ENCODE measurements around the gene SLC40A1. TPM values are rescaled to one million over a fixed set of nuclear protein-coding genes. Genes with fewer than 3 reads are reported as not detected.

The SLC40A1 gene
- total RNA-seq, 1 donor from 2014 or later: not detected

DNA sequence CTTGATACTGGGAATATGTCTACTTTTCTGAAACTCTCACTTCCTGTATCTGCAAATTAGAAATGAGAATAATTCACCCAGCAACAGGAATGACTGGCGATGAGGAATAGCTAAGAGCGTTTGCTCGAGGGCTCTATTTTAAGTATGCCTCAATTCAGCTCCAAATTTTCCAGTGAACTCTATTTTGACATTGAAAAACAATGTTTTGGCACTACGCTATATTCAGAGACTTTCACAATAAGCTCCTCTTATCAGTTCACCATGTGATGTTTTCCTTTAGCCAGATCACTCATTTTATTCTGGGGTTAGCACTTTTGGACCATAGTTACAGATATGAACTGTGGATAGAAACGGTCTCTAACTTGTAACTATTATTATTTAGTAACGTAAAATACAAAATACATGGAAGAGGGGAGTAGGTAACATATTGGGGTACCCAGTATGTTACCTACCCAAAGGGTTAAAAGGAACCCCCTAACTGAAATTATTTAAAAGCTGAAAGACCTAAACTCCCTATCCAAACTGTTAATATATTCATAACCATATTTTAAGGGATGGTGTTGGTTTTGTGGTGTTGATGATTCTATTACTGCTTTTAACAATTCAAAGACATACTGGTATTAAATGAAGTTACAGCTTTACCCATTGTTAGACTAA is 28.1 kb downstream of the SLC40A1 start:
- Mint-ChIP-seq H3K27me3 (ENCODE audit: insufficient read depth, low read depth) (no peaks in the 10 kb centered on the region), H3K4me1 (no peaks in the 10 kb centered on the region), H3K27ac (no peak overlapping the region), H3K4me3 (no peak overlapping the region), H3K36me3 (no peaks in the 10 kb centered on the region), H3K9me3 (no peaks in the 10 kb centered on the region)
- H3K4me1 ChIP-seq: no peaks in the 10 kb centered on the region
- H3K9ac ChIP-seq: no peak overlapping the region
- TF ChIP-seq CTCF (IDR thresholded peaks at IDR 0.05): no peak
- no peak for TF ChIP-seq EZH2phosphoT487 (IDR thresholded peaks at IDR 0.05)
- no peak for TF ChIP-seq EZH2 (IDR thresholded peaks at IDR 0.05)
- no peaks in the 10 kb centered on the region for H3K36me3 ChIP-seq
- no peak overlapping the region for H3K4me2 ChIP-seq
- no peak for DNase-seq (ENCODE audit: low spot score)
- no peaks in the 10 kb centered on the region for H4K20me1 ChIP-seq (ENCODE audit: low read depth)
- H3K27ac ChIP-seq: no peak overlapping the region
- H3F3A ChIP-seq (ENCODE audit: low read depth): no peaks in the 10 kb centered on the region
- H2AFZ ChIP-seq (replicated peaks): no peak overlapping the region
- no peak overlapping the region for H3K4me3 ChIP-seq
- H3K9me3 ChIP-seq (ENCODE audit: low read depth): no peaks in the 10 kb centered on the region
- H3K27me3 ChIP-seq: no peaks in the 10 kb centered on the region
- no peaks in the 10 kb centered on the region for H3K79me2 ChIP-seq (ENCODE audit: low read depth)

- Mint-ChIP-seq H3K4me1 (no peaks in the 10 kb centered on the region), H3K4me3 (no peak overlapping the region), H3K27me3 (ENCODE audit: insufficient read depth, low read depth) (no peaks in the 10 kb centered on the region), H3K9me3 (no peaks in the 10 kb centered on the region), H3K36me3 (no peaks in the 10 kb centered on the region), H3K27ac (no peak overlapping the region)
- Histone ChIP-seq H3K36me3 (no peaks in the 10 kb centered on the region), H3K79me2 (ENCODE audit: low read depth) (no peaks in the 10 kb centered on the region), H3K9me3 (ENCODE audit: low read depth) (no peaks in the 10 kb centered on the region), H3K27me3 (no peaks in the 10 kb centered on the region), H3K4me3 (no peak overlapping the region), H2AFZ (replicated peaks) (no peak overlapping the region), H3F3A (ENCODE audit: low read depth) (no peaks in the 10 kb centered on the region), H3K4me2 (no peak overlapping the region), H3K4me1 (no peaks in the 10 kb centered on the region), H3K27ac (no peak overlapping the region), H3K9ac (no peak overlapping the region), H4K20me1 (ENCODE audit: low read depth) (no peaks in the 10 kb centered on the region)
- DNase-seq (ENCODE audit: low spot score): no peak
- TF ChIP-seq EZH2 (IDR thresholded peaks at IDR 0.05): no peak
- no peak for TF ChIP-seq EZH2phosphoT487 (IDR thresholded peaks at IDR 0.05)
These were observed 28.8 kb downstream of the SLC40A1 start for GRCh38 chr2:189551808-189552207.

- H3K27ac Mint-ChIP-seq: no peak overlapping the region
- H3F3A ChIP-seq (ENCODE audit: low read depth): no peaks in the 10 kb centered on the region
- no peaks in the 10 kb centered on the region for H3K27me3 ChIP-seq
- H3K9ac ChIP-seq: no peak overlapping the region
- H3K27ac ChIP-seq: no peak overlapping the region
- no peaks in the 10 kb centered on the region for H3K36me3 Mint-ChIP-seq
- TF ChIP-seq CTCF (IDR thresholded peaks at IDR 0.05) (no peak), EZH2 (IDR thresholded peaks at IDR 0.05) (no peak), EZH2phosphoT487 (IDR thresholded peaks at IDR 0.05) (no peak)
- H3K4me3 Mint-ChIP-seq: no peak overlapping the region
- no peak overlapping the region for H3K4me3 ChIP-seq
- no peaks in the 10 kb centered on the region for H3K27me3 Mint-ChIP-seq (ENCODE audit: insufficient read depth, low read depth)
- no peak for DNase-seq (ENCODE audit: low spot score)
- no peaks in the 10 kb centered on the region for H3K4me1 Mint-ChIP-seq
- no peaks in the 10 kb centered on the region for H4K20me1 ChIP-seq (ENCODE audit: low read depth)
- no peaks in the 10 kb centered on the region for H3K36me3 ChIP-seq
- H3K4me2 ChIP-seq: no peak overlapping the region
- H3K4me1 ChIP-seq: no peaks in the 10 kb centered on the region
- no peaks in the 10 kb centered on the region for H3K9me3 Mint-ChIP-seq
- H3K9me3 ChIP-seq (ENCODE audit: low read depth): no peaks in the 10 kb centered on the region
- H3K79me2 ChIP-seq (ENCODE audit: low read depth): no peaks in the 10 kb centered on the region
- H2AFZ ChIP-seq (replicated peaks): no peak overlapping the region
These were observed 31.1 kb downstream of the SLC40A1 start for GRCh38 chr2:189549449-189549832.

DNA sequence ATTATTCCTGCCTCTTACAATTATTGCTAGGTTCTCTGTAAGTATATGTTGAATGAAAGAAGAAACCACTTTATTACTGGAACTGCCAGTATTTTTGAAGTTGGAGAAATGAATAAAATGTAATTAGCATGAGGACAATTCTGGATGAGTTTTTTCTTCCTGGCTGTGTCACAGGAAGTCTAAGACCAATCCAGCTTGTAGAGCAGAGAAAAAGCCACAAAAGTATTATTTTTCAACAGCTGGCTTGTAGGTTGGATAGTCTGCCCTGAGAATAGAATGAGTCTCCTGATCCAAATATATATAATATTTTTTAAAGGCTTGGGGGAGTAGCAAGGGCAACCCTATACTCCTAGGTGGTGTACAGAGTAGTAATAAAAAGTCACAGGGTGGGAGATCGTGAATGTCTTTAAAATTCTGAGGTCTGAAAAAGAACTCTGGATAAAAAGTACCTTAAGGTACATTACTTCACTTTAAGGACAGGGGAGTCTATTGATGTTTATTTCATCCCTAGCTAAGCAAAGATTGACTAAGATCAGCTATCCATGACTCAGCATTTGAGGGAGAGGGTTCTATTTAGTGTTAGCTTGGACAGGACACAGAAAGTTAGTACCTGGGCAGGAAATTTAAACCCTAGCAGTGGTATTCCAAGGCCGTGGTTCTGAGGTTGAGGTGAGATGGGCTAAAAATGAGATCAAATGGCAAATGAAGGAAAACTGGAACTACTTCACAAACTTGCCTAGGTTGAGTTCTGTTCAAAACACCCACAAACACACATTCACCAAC is 31.7 kb downstream of the SLC40A1 start:
- H3K27ac ChIP-seq: no peak overlapping the region
- no peaks in the 10 kb centered on the region for H3K9me3 Mint-ChIP-seq
- no peaks in the 10 kb centered on the region for H3K4me1 ChIP-seq
- no peaks in the 10 kb centered on the region for H3K4me1 Mint-ChIP-seq
- H3K79me2 ChIP-seq (ENCODE audit: low read depth): no peaks in the 10 kb centered on the region
- no peaks in the 10 kb centered on the region for H3K36me3 ChIP-seq
- no peaks in the 10 kb centered on the region for H4K20me1 ChIP-seq (ENCODE audit: low read depth)
- no peaks in the 10 kb centered on the region for H3K36me3 Mint-ChIP-seq
- no peak overlapping the region for H2AFZ ChIP-seq (replicated peaks)
- H3K9ac ChIP-seq: no peak overlapping the region
- H3K4me2 ChIP-seq: no peak overlapping the region
- no peak overlapping the region for H3K4me3 Mint-ChIP-seq
- no peak overlapping the region for H3K27ac Mint-ChIP-seq
- no peak overlapping the region for H3K4me3 ChIP-seq
- H3K27me3 ChIP-seq: no peaks in the 10 kb centered on the region
- no peak for TF ChIP-seq CTCF (IDR thresholded peaks at IDR 0.05)
- no peak for TF ChIP-seq EZH2 (IDR thresholded peaks at IDR 0.05)
- TF ChIP-seq EZH2phosphoT487 (IDR thresholded peaks at IDR 0.05): no peak
- no peaks in the 10 kb centered on the region for H3F3A ChIP-seq (ENCODE audit: low read depth)
- no peaks in the 10 kb centered on the region for H3K9me3 ChIP-seq (ENCODE audit: low read depth)
- H3K27me3 Mint-ChIP-seq (ENCODE audit: insufficient read depth, low read depth): no peaks in the 10 kb centered on the region
- DNase-seq (ENCODE audit: low spot score): no peak
